ENCODE data around the gene ANKRD24.

Gene ANKRD24

DNA sequence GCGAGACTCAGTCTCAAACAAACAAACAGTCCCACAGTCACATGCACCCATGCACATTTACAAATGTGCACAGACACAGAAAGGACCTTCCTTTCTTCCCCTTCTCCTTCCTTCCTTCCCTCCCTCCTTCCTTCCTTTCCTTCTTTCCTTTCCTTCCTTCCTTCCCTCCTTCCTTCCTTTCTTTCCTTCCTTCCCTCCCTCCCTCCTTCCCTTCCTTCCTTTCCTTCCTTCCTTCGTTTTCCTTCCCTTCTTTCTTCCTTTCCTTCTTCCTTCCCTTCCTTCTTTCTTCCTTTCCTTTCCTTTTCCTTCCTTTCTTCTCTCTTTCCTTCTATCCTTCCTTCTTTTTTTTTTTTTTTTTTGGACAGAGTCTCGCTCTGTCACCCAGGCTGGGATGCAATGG, 30.6 kb downstream of the ANKRD24 start:
- TF ChIP-seq, protein P1, sequence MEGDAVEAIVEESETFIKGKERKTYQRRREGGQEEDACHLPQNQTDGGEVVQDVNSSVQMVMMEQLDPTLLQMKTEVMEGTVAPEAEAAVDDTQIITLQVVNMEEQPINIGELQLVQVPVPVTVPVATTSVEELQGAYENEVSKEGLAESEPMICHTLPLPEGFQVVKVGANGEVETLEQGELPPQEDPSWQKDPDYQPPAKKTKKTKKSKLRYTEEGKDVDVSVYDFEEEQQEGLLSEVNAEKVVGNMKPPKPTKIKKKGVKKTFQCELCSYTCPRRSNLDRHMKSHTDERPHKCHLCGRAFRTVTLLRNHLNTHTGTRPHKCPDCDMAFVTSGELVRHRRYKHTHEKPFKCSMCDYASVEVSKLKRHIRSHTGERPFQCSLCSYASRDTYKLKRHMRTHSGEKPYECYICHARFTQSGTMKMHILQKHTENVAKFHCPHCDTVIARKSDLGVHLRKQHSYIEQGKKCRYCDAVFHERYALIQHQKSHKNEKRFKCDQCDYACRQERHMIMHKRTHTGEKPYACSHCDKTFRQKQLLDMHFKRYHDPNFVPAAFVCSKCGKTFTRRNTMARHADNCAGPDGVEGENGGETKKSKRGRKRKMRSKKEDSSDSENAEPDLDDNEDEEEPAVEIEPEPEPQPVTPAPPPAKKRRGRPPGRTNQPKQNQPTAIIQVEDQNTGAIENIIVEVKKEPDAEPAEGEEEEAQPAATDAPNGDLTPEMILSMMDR (IDR thresholded peaks at IDR 0.05): no peak

DNA sequence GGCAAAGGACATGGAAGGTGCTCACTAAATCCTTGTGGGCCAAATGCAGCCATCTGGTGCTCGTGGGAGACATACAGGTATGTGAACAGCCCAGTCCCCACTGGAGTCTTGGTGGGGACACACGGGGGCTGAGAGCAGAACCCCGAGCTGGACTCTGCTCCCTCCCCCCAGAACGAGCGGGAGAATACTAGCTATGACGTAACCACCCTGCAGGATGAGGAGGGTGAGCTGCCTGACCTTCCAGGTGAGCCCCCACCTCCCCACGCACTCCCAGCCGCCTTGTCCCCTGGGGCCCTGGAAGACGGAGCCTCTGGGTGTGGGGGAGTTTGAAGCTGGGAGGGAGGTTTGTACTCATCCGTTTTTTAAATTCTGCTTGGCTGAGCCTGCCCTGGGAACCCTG, 33.3 kb downstream of the ANKRD24 start:
- TF ChIP-seq, protein P1 (IDR thresholded peaks at IDR 0.05): no peak

DNA sequence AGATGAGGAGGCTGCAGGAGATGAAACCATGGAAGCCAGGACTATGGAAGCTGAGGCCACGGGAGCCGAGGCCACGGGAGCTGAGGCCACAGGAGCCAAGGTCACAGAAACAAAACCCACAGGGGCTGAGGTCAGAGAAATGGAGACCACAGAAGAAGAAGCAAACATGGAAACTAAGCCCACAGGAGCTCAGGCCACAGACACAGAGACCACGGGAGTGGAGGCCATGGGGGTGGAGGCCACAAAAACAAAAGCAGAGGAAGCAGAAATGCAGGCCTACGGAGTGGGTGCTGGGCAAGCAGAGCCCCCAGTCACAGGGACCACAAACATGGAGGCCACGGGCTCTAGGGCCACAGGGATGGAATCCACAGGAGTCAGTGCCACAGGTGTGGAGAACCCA, 34.4 kb downstream of the ANKRD24 start:
- TF ChIP-seq, protein P1 (IDR thresholded peaks at IDR 0.05): no peak

DNA sequence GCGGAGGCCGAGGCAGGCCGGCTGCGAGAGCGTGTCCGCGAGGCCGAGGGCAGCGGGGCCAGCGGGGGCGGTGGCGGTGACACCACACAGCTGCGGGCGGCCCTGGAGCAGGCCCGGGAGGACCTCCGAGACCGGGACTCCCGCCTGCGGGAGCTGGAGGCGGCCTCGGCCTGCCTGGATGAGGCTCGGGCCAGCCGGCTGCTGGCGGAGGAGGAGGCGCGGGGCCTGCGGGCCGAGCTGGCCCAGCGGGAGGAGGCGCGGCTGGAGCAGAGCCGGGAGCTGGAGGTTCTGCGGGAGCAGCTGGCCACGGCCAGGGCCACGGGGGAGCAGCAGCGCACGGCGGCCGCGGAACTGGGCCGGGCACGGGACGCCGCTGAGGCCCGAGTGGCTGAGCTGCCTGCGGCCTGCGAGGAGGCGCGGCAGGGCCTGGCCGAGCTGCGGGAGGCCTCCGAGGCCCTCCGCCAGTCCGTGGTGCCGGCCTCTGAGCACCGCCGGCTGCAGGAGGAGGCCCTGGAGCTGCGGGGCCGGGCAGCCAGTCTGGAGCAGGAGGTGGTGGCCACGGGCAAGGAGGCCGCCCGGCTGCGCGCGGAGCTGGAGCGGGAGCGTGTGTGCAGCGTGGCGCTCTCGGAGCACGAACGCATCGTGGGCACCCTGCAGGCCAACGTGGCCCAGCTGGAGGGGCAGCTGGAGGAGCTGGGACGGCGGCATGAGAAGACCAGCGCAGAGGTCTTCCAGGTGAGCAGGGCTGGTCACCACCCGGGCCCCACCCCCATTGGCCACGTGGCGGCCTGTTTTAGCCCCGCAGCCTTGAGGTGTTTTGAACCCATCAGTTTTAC, 35.2 kb downstream of the ANKRD24 start:
- TF ChIP-seq, protein P1 (IDR thresholded peaks at IDR 0.05): no peak

DNA sequence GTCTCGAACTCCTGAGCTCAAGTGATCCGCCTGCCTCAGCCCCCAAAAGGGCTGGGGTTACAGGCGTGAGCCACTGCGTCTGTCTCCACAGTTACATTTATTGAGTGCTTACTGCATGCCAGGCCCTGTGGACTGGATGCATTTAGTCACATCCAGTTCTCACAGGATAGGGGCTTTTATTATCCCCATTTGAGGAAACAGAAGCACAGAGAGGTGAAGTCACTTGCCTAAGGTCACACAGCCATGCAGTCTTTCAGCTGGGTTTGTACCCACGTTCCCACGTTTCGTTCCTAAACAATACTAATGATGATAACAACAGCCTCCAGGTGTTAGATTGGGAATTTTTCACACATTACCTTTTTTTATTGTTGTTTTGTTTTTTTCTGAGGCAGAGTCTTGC, 37.7 kb downstream of the ANKRD24 start:
- TF ChIP-seq, protein P1 (IDR thresholded peaks at IDR 0.05): no peak

DNA sequence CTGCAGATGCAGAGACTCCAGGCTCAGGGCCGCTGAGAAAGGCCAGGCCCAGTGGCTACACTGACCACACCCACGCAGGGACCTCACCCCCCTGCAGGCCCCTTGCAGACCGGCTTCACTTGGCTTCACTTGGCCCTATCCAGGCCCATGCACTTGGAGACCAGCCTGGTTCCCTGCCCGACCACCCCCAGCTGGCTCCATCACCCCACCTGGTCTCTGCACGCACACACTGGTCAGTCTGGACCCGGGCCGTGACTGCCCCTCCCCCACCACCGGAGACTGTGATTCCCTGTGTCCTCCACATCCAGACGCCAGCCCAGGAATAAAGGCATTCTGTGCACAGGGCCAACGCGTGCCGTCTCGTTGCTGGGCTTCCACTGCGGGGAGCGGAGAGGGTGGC, 42.0 kb downstream of the ANKRD24 start:
- TF ChIP-seq, protein P1 (IDR thresholded peaks at IDR 0.05): no peak

DNA sequence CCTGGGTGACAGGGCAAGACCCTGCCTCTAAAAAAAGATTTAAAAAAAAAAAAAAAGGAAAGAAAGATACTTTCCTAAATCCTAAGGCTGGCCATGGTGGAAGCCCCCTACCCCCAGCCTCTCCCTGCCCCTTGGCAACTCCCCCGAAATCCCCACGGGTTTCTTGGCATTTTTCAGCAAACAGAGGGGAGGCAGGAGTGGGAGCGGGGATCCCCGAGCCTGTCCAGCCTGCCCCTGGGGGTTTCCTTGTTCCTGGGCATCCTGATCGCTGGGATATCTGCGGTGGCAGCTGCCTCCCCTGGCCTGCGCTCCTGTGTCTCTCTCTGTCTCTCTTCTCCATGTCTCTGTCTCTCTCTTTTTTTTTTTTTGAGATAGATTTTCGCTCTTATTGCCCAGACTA, 43.4 kb downstream of the ANKRD24 start:
- TF ChIP-seq, protein P1 (IDR thresholded peaks at IDR 0.05): no peak
